GM12801 (cell line): ENCODE results near the gene ASAP3.

Source experiments
- CTCF ChIP-seq: IDR thresholded peaks from one replicate; pipeline ENCODE4 v1.5.1; 2011; ENCODE audit warnings: control low read depth; ENCODE audit not compliant: insufficient read length; ENCODE audit errors: extremely low read depth

ASAP3 gene

GRCh38 chr1:23528250-23528978 is 44.4 kb upstream of the ASAP3 start:
- TF ChIP-seq CTCF, result no peak

- TF ChIP-seq CTCF, result no peak
Observed at GRCh38 chr1:23527900-23528249, 43.9 kb upstream of the ASAP3 start.

GRCh38 chr1:23527366-23527765 is 43.4 kb upstream of the ASAP3 start:
- no peak for TF ChIP-seq CTCF

GRCh38 chr1:23526329-23527041 is 42.5 kb upstream of the ASAP3 start:
- TF ChIP-seq CTCF, result no peak

- no peak for TF ChIP-seq CTCF
Observed at GRCh38 chr1:23525558-23526250, 41.7 kb upstream of the ASAP3 start.

- TF ChIP-seq CTCF, result no peak
Observed at GRCh38 chr1:23524716-23525401, 40.9 kb upstream of the ASAP3 start.

- no peak for TF ChIP-seq CTCF
Observed at GRCh38 chr1:23524163-23524562, 40.2 kb upstream of the ASAP3 start.
